Kidney (tissue), 14 donors: Measurements from ENCODE around the gene AGXT2. TPM values are rescaled to one million over a fixed set of nuclear protein-coding genes. Genes with fewer than 3 reads are reported as not detected.
A peak's percentile ranks its signal among the peaks of the same experiment; 100 is the strongest.

Experiments used
- DNase-seq, 5 donors: peaks; one replicate each; pipeline ENCODE4 v3.0.0-alpha.2; 2013 to 2020
- FAIRE-seq: peaks from 2 replicates; lab custom pipeline; 2012; peaks lifted over from hg19 to GRCh38; lab: Jason Lieb, UNC
- H3K27ac ChIP-seq, 2 donors: one replicate each; pipeline ENCODE4 v1.7.0; 2013; ENCODE audit warnings: low read depth in 2 of 2, low read length in 2 of 2, inconsistent platforms in 1 of 2
- H3K27me3 ChIP-seq: one replicate; pipeline ENCODE4 v1.7.1; 2013; ENCODE audit warnings: low read length, inconsistent platforms; ENCODE audit not compliant: control insufficient read depth, insufficient read depth
- H3K36me3 ChIP-seq, 3 donors: one replicate each; pipeline versions ENCODE4 v1.7.0 to v1.7.1; 2013; ENCODE audit warnings: low read length in 3 of 3, control low read depth in 1 of 3, inconsistent platforms in 1 of 3; ENCODE audit not compliant: insufficient read depth in 3 of 3, control insufficient read depth in 2 of 3
- H3K4me1 ChIP-seq, 3 donors: one replicate each; pipeline versions ENCODE4 v1.7.0 to v1.7.1; 2013; ENCODE audit warnings: low read length in 3 of 3, inconsistent platforms in 1 of 3, low read depth in 1 of 3; ENCODE audit not compliant: control insufficient read depth in 2 of 3, insufficient read depth in 2 of 3
- H3K4me3 ChIP-seq, 3 donors: one replicate each; pipeline versions ENCODE4 v1.7.0 to v1.8.1; 2013; ENCODE audit warnings: low read length in 3 of 3, control low read depth in 1 of 3, inconsistent platforms in 1 of 3
- H3K9ac ChIP-seq, 3 donors: one replicate each; pipeline versions ENCODE4 v1.7.0 to v1.7.1; 2013; ENCODE audit warnings: low read length in 3 of 3, control low read depth in 1 of 3, inconsistent platforms in 1 of 3
- H3K9me3 ChIP-seq, 3 donors: one replicate each; pipeline versions ENCODE4 v1.7.0 to v1.7.1; 2013; ENCODE audit warnings: low read length in 3 of 3, control low read depth in 1 of 3, inconsistent platforms in 1 of 3; ENCODE audit not compliant: control insufficient read depth in 2 of 3, insufficient read depth in 1 of 3
- CTCF ChIP-seq: IDR thresholded peaks from 3 replicates; pipeline ENCODE4 v1.5.1; 2012; ENCODE audit warnings: mild to moderate bottlenecking, moderate library complexity, borderline replicate concordance; ENCODE audit not compliant: insufficient read depth; ENCODE audit errors: extremely low read depth
- intact Hi-C: fragments of 100-400 bp; cut with DNase I; formaldehyde crosslinking; loops from one replicate; pipeline ENCODE4 v1.11.1; 2022
- polyA plus RNA-seq: library from polyadenylated mRNA; stranded (reverse); fragments of 350-450 nt; fragmentation: Illumina TruSeq; extraction: RNeasy Lipid Tissue Mini Kit (QIAGEN cat#74804); gene quantifications from one replicate; pipeline ENCODE4 v1.2.3, GENCODE V29; 2014; ENCODE audit warnings: low read depth, low replicate concordance; ENCODE audit not compliant: insufficient read depth
- total RNA-seq: library from RNA; stranded (reverse); fragmentation: NEBNext Ultra II Directional; extraction: Animal tissue kit (Norgen Biotek cat#: 25700); gene quantifications from one replicate; pipeline ENCODE4 v1.2.1, GENCODE V29; 2021
- donor health status: control.
- donor health status: control.
- donor health status: control.
- donor health status: control.
- donor health status: control.
- donor health status: DM: yes; HTN: yes; CAD: no.
- donor health status: Normal renal cell carcinoma (clear cell type).

The AGXT2 gene
- total and polyA plus RNA-seq, 2 donors from 2014 or later, result 8.0 to 215 TPM

- intact Hi-C loops, result no loop called here
These were observed 22.7 kb downstream of the AGXT2 start for GRCh38 chr5:35024911-35025510.

DNA sequence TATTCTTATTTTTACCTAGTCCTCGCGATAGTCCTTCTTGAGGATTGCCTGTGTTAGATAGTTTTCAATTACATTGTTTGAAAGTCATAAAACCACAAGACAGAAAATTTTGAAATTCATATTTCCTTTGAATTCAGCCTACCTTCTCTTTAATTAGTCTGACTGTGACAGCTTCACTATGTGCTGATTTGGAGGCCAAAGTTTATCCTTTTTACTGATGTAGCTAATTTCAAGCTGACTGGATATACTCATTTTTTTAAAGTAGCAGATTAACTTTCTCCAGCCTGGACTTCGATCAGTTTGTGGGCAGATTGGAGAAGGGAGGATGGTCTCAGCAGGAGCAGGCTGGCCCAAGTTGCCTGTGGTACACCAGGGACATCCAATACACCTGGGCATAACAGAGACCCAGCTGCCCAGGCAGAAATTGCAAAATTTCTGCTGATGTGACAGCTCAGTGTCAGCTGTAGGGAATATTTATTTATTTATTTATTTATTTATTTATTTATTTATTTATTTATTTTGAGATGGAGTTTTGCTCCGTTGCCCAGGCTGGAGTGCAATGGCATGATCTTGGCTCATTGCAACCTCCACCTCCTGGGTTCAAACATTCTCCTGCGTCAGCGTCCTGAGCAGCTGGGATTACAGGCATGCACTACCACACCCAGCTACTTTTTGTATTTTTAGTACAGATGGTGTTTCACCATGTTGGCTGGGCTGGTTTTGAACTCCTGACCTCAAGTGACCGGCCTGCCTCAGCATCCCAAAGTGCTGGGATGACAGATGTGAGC is 24.2 kb downstream of the AGXT2 start:
- Histone ChIP-seq H3K27me3 (no peaks in the 10 kb centered on the region), H3K4me1 (peaks cover 0 to 15% (median 5%) of the 10 kb centered on the region in 3 donors), H3K9me3 (no peaks in the 10 kb centered on the region), H3K27ac (no peak overlapping the region), H3K36me3 (no peaks in the 10 kb centered on the region), H3K9ac (no peak overlapping the region), H3K4me3 (no peak overlapping the region)
- intact Hi-C loops, result no loop called here
- FAIRE-seq, result no peak
- TF ChIP-seq CTCF, result no peak
- DNase-seq, result no peak

More at GRCh38 chr5:35024911-35025510, 22.7 kb downstream of the AGXT2 start:
- H3K9ac ChIP-seq, result no peak overlapping the region
- DNase-seq (no peak), FAIRE-seq (no peak)
- peaks cover 0 to 20% (median 5%) of the 10 kb centered on the region in 3 donors for H3K4me1 ChIP-seq
- no peaks in the 10 kb centered on the region for H3K9me3 ChIP-seq
- H3K27ac ChIP-seq, result no peak overlapping the region
- TF ChIP-seq CTCF, result no peak
- H3K27me3 ChIP-seq, result no peaks in the 10 kb centered on the region
- H3K36me3 ChIP-seq, result no peaks in the 10 kb centered on the region
- no peak overlapping the region for H3K4me3 ChIP-seq

DNA sequence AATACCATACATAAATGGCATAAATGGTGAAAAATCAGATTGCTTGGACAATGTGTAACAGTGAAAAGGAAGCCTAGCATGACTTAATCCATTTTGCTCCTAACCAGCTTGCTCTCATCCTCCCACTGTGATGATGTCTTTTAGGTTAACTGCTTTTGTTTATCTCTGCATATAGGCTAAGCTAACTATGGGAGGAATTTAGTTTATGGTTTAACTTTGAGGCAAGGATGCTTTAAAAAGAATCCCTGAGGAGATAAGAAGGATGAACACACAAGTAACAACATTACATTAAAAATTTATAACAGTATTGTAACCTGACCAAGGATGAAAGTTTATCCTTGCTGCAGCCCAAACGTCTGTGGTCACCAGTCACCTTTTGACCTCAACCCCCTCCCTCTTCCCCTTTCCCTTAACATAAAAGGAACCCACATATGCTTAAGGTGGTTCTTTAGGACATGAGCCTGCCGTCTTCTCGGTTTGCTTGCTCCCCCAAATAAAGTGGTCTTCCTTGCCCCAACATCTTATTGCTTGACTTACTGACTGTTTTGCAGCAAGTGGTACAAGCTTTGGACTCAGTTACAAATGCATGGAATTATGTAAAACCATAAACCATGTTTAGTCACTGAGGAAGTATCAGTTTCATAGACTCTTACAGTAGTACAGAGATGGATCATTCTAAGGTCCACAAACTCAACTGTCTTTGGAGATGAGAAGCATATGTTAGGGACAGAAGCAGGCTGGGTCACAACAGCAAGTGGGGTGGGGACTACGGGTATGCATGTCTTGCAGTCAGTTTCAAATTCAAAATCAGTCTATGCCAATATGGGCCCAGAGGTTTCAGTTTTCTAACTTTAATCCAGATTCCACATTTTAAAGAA is 31.3 kb downstream of the AGXT2 start:
- DNase-seq (peak in 1 of 5 donors; percentile 29), FAIRE-seq (no peak)
- H3K4me1 ChIP-seq, result no peaks in the 10 kb centered on the region
- no peak overlapping the region for H3K27ac ChIP-seq
- H3K9me3 ChIP-seq, result no peaks in the 10 kb centered on the region
- no peak for TF ChIP-seq CTCF
- no peak overlapping the region for H3K4me3 ChIP-seq
- no peak overlapping the region for H3K9ac ChIP-seq
- H3K36me3 ChIP-seq, result peaks cover 0 to 10% (median 2%) of the 10 kb centered on the region in 3 donors
- no peaks in the 10 kb centered on the region for H3K27me3 ChIP-seq
- intact Hi-C loops, result no loop called here
